Subcutaneous adipose tissue (tissue), 4 donors: ENCODE data around the gene OR52N5. TPM values are rescaled to one million over a fixed set of nuclear protein-coding genes. Genes with fewer than 3 reads are reported as not detected.

Source experiments
- total RNA-seq, 4 donors: library from RNA; depleted of rRNA; stranded (reverse); fragments of >200 nt; gene quantifications; one replicate each; pipeline ENCODE4 v1.1.0, GENCODE V29; 2016
- TF ChIP-seq, protein P1 (sequence below): fragments of 450-650 bp; IDR thresholded peaks from one replicate; pipeline ENCODE4 v1.5.1; 2016; ENCODE audit warnings: low read depth, mild to moderate bottlenecking, control low read depth, antibody characterized with exemption, moderate library complexity

Gene OR52N5
- total RNA-seq, 4 donors from 2014 or later: 0.33 to 0.44 TPM; not detected in 2

GRCh38 chr11:5726351-5726750, 56.8 kb downstream of the OR52N5 start:
- TF ChIP-seq, protein P1, sequence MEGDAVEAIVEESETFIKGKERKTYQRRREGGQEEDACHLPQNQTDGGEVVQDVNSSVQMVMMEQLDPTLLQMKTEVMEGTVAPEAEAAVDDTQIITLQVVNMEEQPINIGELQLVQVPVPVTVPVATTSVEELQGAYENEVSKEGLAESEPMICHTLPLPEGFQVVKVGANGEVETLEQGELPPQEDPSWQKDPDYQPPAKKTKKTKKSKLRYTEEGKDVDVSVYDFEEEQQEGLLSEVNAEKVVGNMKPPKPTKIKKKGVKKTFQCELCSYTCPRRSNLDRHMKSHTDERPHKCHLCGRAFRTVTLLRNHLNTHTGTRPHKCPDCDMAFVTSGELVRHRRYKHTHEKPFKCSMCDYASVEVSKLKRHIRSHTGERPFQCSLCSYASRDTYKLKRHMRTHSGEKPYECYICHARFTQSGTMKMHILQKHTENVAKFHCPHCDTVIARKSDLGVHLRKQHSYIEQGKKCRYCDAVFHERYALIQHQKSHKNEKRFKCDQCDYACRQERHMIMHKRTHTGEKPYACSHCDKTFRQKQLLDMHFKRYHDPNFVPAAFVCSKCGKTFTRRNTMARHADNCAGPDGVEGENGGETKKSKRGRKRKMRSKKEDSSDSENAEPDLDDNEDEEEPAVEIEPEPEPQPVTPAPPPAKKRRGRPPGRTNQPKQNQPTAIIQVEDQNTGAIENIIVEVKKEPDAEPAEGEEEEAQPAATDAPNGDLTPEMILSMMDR: no peak

Other genes with a start within 250 kb of the OR52N5 start
- not detected for gene OR52H1, start 234.8 kb downstream of the OR52N5 start, total RNA-seq
- gene OR52B6, start 202.5 kb downstream of the OR52N5 start, total RNA-seq: not detected
- gene TRIM6, start 186.7 kb downstream of the OR52N5 start, total RNA-seq: 1 to 10 TPM; 1.6 to 9.2 (median 3.4) TPM
- gene TRIM34, start 158.4 kb downstream of the OR52N5 start, total RNA-seq: 10 to 100 TPM in 1 of 4 donors, 1 to 10 TPM in 3; 4.1 to 12.1 (median 8.1) TPM
- 10 to 100 TPM; 12.6 to 22.8 (median 16.7) TPM for gene TRIM5, start 98.3 kb downstream of the OR52N5 start, total RNA-seq
- 10 to 100 TPM; 35.9 to 96.8 (median 64.8) TPM for gene TRIM22, start 93.6 kb downstream of the OR52N5 start, total RNA-seq
- under 1 TPM in 2 of 4 donors, not detected in 2; 0.22 to 0.75 TPM for gene OR56B1, start 46.9 kb downstream of the OR52N5 start, total RNA-seq
- gene OR52N4, start 29.1 kb downstream of the OR52N5 start, total RNA-seq: not detected
- not detected for gene OR52N1, start 7.9 kb upstream of the OR52N5 start, total RNA-seq
- not detected for gene OR52N2, start 25.6 kb upstream of the OR52N5 start, total RNA-seq
- not detected for gene OR52E6, start 58.5 kb upstream of the OR52N5 start, total RNA-seq
- gene OR52E8, start 74.3 kb upstream of the OR52N5 start, total RNA-seq: not detected
- gene OR52E4, start 97.3 kb upstream of the OR52N5 start, total RNA-seq: not detected
- gene OR52E5, start 109.9 kb upstream of the OR52N5 start, total RNA-seq: not detected
- not detected for gene OR56A3, start 158.9 kb upstream of the OR52N5 start, total RNA-seq
- gene OR56A5, start 185.1 kb upstream of the OR52N5 start, total RNA-seq: not detected
- not detected for gene OR52L1, start 203.6 kb upstream of the OR52N5 start, total RNA-seq
- gene OR56A4, start 223.6 kb upstream of the OR52N5 start, total RNA-seq: under 1 TPM in 1 of 4 donors, not detected in 3; 0.19 TPM
- under 1 TPM in 2 of 4 donors, not detected in 2; under 0.01 to 0.19 TPM for gene OR56A1, start 247.4 kb upstream of the OR52N5 start, total RNA-seq